H1 (cell line): ENCODE results near the gene STAG1. TPM values are rescaled to one million over a fixed set of nuclear protein-coding genes. Genes with fewer than 3 reads are reported as not detected.
"Not testable (repeated sequence)": the region's sequence is repeated elsewhere in the genome, so short reads cannot be mapped to it uniquely, and the experiment has no call there.

Experiments used
- CTCF ChIA-PET: fragments of 300-600 bp; sonication (Branson Sonifier 250); formaldehyde crosslinking; loops from one replicate; lab custom pipeline; 2021; ENCODE audit not compliant: partially characterized antibody; lab: Charles Lee
- POLR2A ChIA-PET: fragments of 300-600 bp; sonication (Branson Sonifier 250); formaldehyde crosslinking; loops from one replicate; lab custom pipeline; 2021; ENCODE audit warnings: inconsistent platforms; ENCODE audit not compliant: partially characterized antibody; lab: Charles Lee
- DNase-seq, 2 experiments: peaks; one replicate each; pipeline versions ENCODE4 v3.0.0 to v3.0.0-alpha.2; 2010 to 2022; ENCODE audit warnings: low spot score in 2 of 2, low read depth in 1 of 2, mixed read lengths in 1 of 2
- FAIRE-seq: peaks from 2 replicates; lab custom pipeline; 2011; peaks lifted over from hg19 to GRCh38; lab: Jason Lieb, UNC
- H2AFZ ChIP-seq: 2 replicates; pipeline ENCODE4 v1.8.1; 2012; ENCODE audit warnings: low read length, inconsistent platforms
- H2AK5ac ChIP-seq: 2 replicates; pipeline ENCODE4 v1.6.1; 2013; ENCODE audit warnings: low read depth, low read length
- H2BK120ac ChIP-seq: replicated peaks from 2 replicates; pipeline ENCODE3; 2013; ENCODE audit warnings: low read depth, low read length, inconsistent platforms
- H2BK12ac ChIP-seq: 2 replicates; pipeline ENCODE4 v1.6.1; 2013; ENCODE audit warnings: low read depth, low read length
- H2BK15ac ChIP-seq: 2 replicates; pipeline ENCODE4 v1.6.1; 2013; ENCODE audit warnings: low read length
- H2BK20ac ChIP-seq: 2 replicates; pipeline ENCODE4 v1.6.1; 2013; ENCODE audit warnings: low read length
- H2BK5ac ChIP-seq: 2 replicates; pipeline ENCODE4 v1.6.1; 2013; ENCODE audit warnings: low read depth, low read length
- H3K14ac ChIP-seq: 2 replicates; pipeline ENCODE4 v1.6.1; 2013; ENCODE audit warnings: inconsistent platforms; ENCODE audit not compliant: insufficient read length
- H3K18ac ChIP-seq: 2 replicates; pipeline ENCODE4 v1.6.1; 2013; ENCODE audit warnings: low read length; ENCODE audit errors: extremely low read depth
- H3K23ac ChIP-seq: 2 replicates; pipeline ENCODE4 v1.6.1; 2013; ENCODE audit warnings: inconsistent platforms; ENCODE audit not compliant: insufficient read length
- H3K23me2 ChIP-seq: 2 replicates; pipeline ENCODE4 v1.6.1; 2013; ENCODE audit warnings: low read depth, low read length
- H3K27ac ChIP-seq: 2 replicates; pipeline ENCODE4 v1.6.1; 2011; ENCODE audit warnings: low read depth, low read length, inconsistent platforms
- H3K27me3 ChIP-seq, 4 experiments: replicated peaks in 1 of 4; 1 replicate in 1 of 4; 2 replicates in 3 of 4; pipeline versions ENCODE4 v1.6.1 to v1.8.1; 2011 to 2013; ENCODE audit warnings: low read length in 3 of 4, mild to moderate bottlenecking in 3 of 4, inconsistent platforms in 2 of 4, mixed read lengths in 2 of 4, moderate library complexity in 1 of 4; ENCODE audit not compliant: control insufficient read depth in 3 of 4, insufficient read depth in 3 of 4; ENCODE audit errors: extremely low read depth in 1 of 4
- H3K36me3 ChIP-seq, 4 experiments: 2 replicates each; pipeline versions ENCODE4 v1.6.1 to v1.8.1; 2011 to 2013; ENCODE audit warnings: mild to moderate bottlenecking in 4 of 4, low read length in 3 of 4, moderate library complexity in 2 of 4, control low read depth in 1 of 4, inconsistent platforms in 1 of 4; ENCODE audit not compliant: insufficient read depth in 4 of 4, control insufficient read depth in 2 of 4
- H3K4ac ChIP-seq: replicated peaks from 2 replicates; pipeline ENCODE3; 2013; ENCODE audit warnings: low read length, low read depth, mixed read lengths, inconsistent platforms; ENCODE audit not compliant: insufficient read length
- H3K4me1 ChIP-seq, 4 experiments: replicated peaks in 1 of 4; 1 replicate in 1 of 4; 2 replicates in 3 of 4; pipeline versions ENCODE4 v1.6.1 to v1.8.1; 2011 to 2013; ENCODE audit warnings: low read length in 3 of 4, inconsistent platforms in 2 of 4, mixed read lengths in 1 of 4; ENCODE audit not compliant: insufficient read depth in 4 of 4, control insufficient read depth in 3 of 4
- H3K4me2 ChIP-seq, 2 experiments: 2 replicates each; pipeline versions ENCODE4 v1.6.1 to v1.8.1; 2011 to 2013; ENCODE audit warnings: low read depth in 2 of 2, low read length in 2 of 2, control low read depth in 1 of 2, inconsistent platforms in 1 of 2, mild to moderate bottlenecking in 1 of 2; ENCODE audit not compliant: insufficient read depth in 1 of 2
- H3K4me3 ChIP-seq, 4 experiments: fragments of 200-600, 300-600 bp in 1 of 4; sonication (generic), shearing (Covaris generic), sonication (Bioruptor Twin) in 1 of 4; 2 replicates each; pipeline versions ENCODE4 v1.5.1 to v1.8.1; 2011 to 2016; ENCODE audit warnings: low read length in 4 of 4, low read depth in 3 of 4, control low read depth in 2 of 4, inconsistent platforms in 2 of 4, mild to moderate bottlenecking in 2 of 4, mixed read lengths in 1 of 4, moderate library complexity in 1 of 4; ENCODE audit not compliant: insufficient read depth in 2 of 4; ENCODE audit errors: extremely low read depth in 1 of 4
- H3K56ac ChIP-seq: replicated peaks from 2 replicates; pipeline ENCODE3; 2013; ENCODE audit warnings: low read depth, mild to moderate bottlenecking, mixed read lengths, low read length, inconsistent platforms; ENCODE audit not compliant: insufficient read length
- H3K79me1 ChIP-seq: 2 replicates; pipeline ENCODE4 v1.6.1; 2013; ENCODE audit warnings: low read depth, low read length, control low read depth
- H3K79me2 ChIP-seq, 2 experiments: 2 replicates each; pipeline versions ENCODE4 v1.6.1 to v1.8.1; 2012 to 2013; ENCODE audit warnings: low read length in 2 of 2, mild to moderate bottlenecking in 2 of 2, inconsistent platforms in 1 of 2; ENCODE audit not compliant: insufficient read depth in 2 of 2, control insufficient read depth in 1 of 2
- H3K9ac ChIP-seq, 4 experiments: replicated peaks in 1 of 4; 1 replicate in 1 of 4; 2 replicates in 3 of 4; pipeline versions ENCODE4 v1.6.1 to v1.8.1; 2011 to 2013; ENCODE audit warnings: low read depth in 3 of 4, low read length in 3 of 4, control low read depth in 2 of 4, mild to moderate bottlenecking in 2 of 4, moderate library complexity in 2 of 4, inconsistent platforms in 1 of 4; ENCODE audit errors: extremely low read depth in 1 of 4
- H3K9me3 ChIP-seq, 2 experiments: 2 replicates each; pipeline versions ENCODE4 v1.6.1 to v1.8.1; 2012 to 2013; ENCODE audit warnings: mild to moderate bottlenecking in 2 of 2, moderate library complexity in 2 of 2, control low read depth in 1 of 2, inconsistent platforms in 1 of 2, low read depth in 1 of 2, low read length in 1 of 2, mixed read lengths in 1 of 2; ENCODE audit not compliant: insufficient read depth in 2 of 2
- H4K20me1 ChIP-seq, 2 experiments: replicated peaks in 1 of 2; 2 replicates each; pipeline versions ENCODE3 to v1.8.1; 2011 to 2013; ENCODE audit warnings: inconsistent platforms in 2 of 2, low read length in 2 of 2, mild to moderate bottlenecking in 1 of 2; ENCODE audit not compliant: insufficient read depth in 2 of 2, control insufficient read depth in 1 of 2
- H4K5ac ChIP-seq: 2 replicates; pipeline ENCODE4 v1.6.1; 2013; ENCODE audit warnings: low read length, low read depth, mixed read lengths, inconsistent platforms; ENCODE audit not compliant: insufficient read length
- H4K8ac ChIP-seq: 2 replicates; pipeline ENCODE4 v1.8.0; 2013; ENCODE audit warnings: mild to moderate bottlenecking, moderate library complexity, low read length, inconsistent platforms; ENCODE audit not compliant: insufficient read depth; ENCODE audit errors: extremely low read depth
- H4K91ac ChIP-seq: replicated peaks from 2 replicates; pipeline ENCODE3; 2013; ENCODE audit warnings: low read length, mixed read lengths, inconsistent platforms; ENCODE audit not compliant: insufficient read length
- WGBS, 2 experiments: shearing (Covaris generic) in 1 of 2; methylation state at CpG; one replicate each; pipeline versions ENCODE4 v1.1.6 to v1.1.7; 2013 to 2015; ENCODE audit warnings: low lambda C conversion rate in 2 of 2, mixed read lengths in 2 of 2, inconsistent platforms in 1 of 2, low coverage in 1 of 2, missing lambda C conversion rate in 1 of 2; ENCODE audit not compliant: insufficient replicate concordance in 2 of 2, insufficient coverage in 1 of 2, insufficient read length in 1 of 2; ENCODE audit errors: extremely low coverage in 1 of 2, missing lambda C conversion rate in 1 of 2; 5-methylcytosine and 5-hydroxymethylcytosine counted together
- polyA plus RNA-seq, 7 experiments: library from polyadenylated mRNA; depleted of rRNA in 3 of 7; stranded (reverse) in 5 of 7; unstranded in 2 of 7; fragments of >200 nt in 5 of 7; fragments of 200-250 nt in 2 of 7; gene quantifications; 1 replicate in 5 of 7; 2 replicates in 1 of 7; 4 replicates in 1 of 7; pipeline versions ENCODE4 v1.2.1 to v1.2.3, GENCODE V29; 2011 to 2013; ENCODE audit warnings: missing spikeins in 2 of 7, mixed read lengths in 2 of 7
- total RNA-seq: library from RNA; stranded (reverse); fragmentation: NEBNext Ultra II Directional; extraction: Animal tissue kit (Norgen Biotek cat#: 25700); gene quantifications from 2 replicates; pipeline ENCODE4 v1.2.1, GENCODE V29; 2021

Gene STAG1
- total and polyA plus RNA-seq, 2 of the 8 experiments (the other 6 are each of a cell fraction or from before 2014, with no cell fraction given), result 4.6 to 23.4 TPM

- H2AFZ ChIP-seq, H4K5ac ChIP-seq, H3K4me2 ChIP-seq, H4K91ac ChIP-seq, H3K23ac ChIP-seq, H2AK5ac ChIP-seq, H3K27me3 ChIP-seq, H3K9me3 ChIP-seq, H3K18ac ChIP-seq, H3K4me1 ChIP-seq, H4K8ac ChIP-seq, H2BK5ac ChIP-seq, H2BK20ac ChIP-seq, H3K79me2 ChIP-seq, H3K14ac ChIP-seq, CTCF ChIA-PET, H3K56ac ChIP-seq, H2BK15ac ChIP-seq, H3K9ac ChIP-seq, H2BK12ac ChIP-seq, FAIRE-seq, H3K27ac ChIP-seq, H3K4ac ChIP-seq, H3K79me1 ChIP-seq, H3K23me2 ChIP-seq, H3K4me3 ChIP-seq, H4K20me1 ChIP-seq, H2BK120ac ChIP-seq, DNase-seq: not testable (repeated sequence)
- POLR2A ChIA-PET, result interaction anchor here (0.5 to 1.1 kb wide), 2 partner anchors 10 to 400 kb away, joined by 3 read pairs; no protein-coding TSS in a partner anchor
- peaks cover 0 to 12% (median 0%) of the 10 kb centered on the region in 4 experiments; a peak in 5 of 8 replicates for H3K36me3 ChIP-seq
- 100% methylated on average over 3 of the region's 3 CpGs; no CpG with 5 or more reads in 1 of the 2 experiments for WGBS, 2 experiments
These were observed 277.3 kb downstream of the STAG1 start for GRCh38 chr3:136474876-136475275.
